Measurements from ENCODE around the gene NUCB1. TPM values are rescaled to one million over a fixed set of nuclear protein-coding genes. Genes with fewer than 3 reads are reported as not detected.
"Not testable (repeated sequence)": the region's sequence is repeated elsewhere in the genome, so short reads cannot be mapped to it uniquely, and the experiment has no call there.

Gene NUCB1
- total RNA-seq, 4 donors from 2014 or later, result 83.9 to 162 (median 148) TPM

- ATAC-seq, result peak; percentile 1 to 12
- in situ Hi-C loops (cut with MboI; ENCODE audit: low sequenced_read_pairs in 4 of 4), result loop anchor here in 2 of 4 donors (10.0 to 25.0 kb wide), 2 partner anchors 89 to 91 kb away; partner anchors contain the start of genes FTL (in 2 of the 2) and BAX (in 1 of the 2)
- TF ChIP-seq POLR2A (IDR thresholded peaks at IDR 0.05) (no peak), CTCF (IDR thresholded peaks at IDR 0.05 in 4 of 5, conservative IDR thresholded peaks at IDR 0.05 in 1 of 5) (no peak)
- intact Hi-C loops (cut with DNase I; ENCODE audit: low total_unique reads), result loop anchor here (2.0 to 5.0 kb wide), 4 partner anchors 27 to 239 kb away; partner anchors contain the start of genes BCAT2, MAMSTR and NUCB1
- H3K36me3 ChIP-seq, result peaks cover 0 to 53% of the 10 kb centered on the region in 2 donors
- no peak for DNase-seq
- peak overlapping the region; percentile 85 to 100 (median 93) for H3K4me3 ChIP-seq
- no peaks in the 10 kb centered on the region for H3K9me3 ChIP-seq
- H3K27ac ChIP-seq, result peak overlapping the region; percentile 94 to 100 (median 99)
- H3K4me1 ChIP-seq, result peaks cover 28 to 33% of the 10 kb centered on the region in 2 donors
- no peaks in the 10 kb centered on the region for H3K27me3 ChIP-seq
Measured at GRCh38 chr19:48873476-48874302, 26.4 kb upstream of the NUCB1 start.

- Histone ChIP-seq H3K27me3 (no peaks in the 10 kb centered on the region), H3K36me3 (peaks cover 0 to 53% of the 10 kb centered on the region in 2 donors), H3K4me3 (peak overlapping the region; percentile 85 to 100 (median 93)), H3K4me1 (peaks cover 25 to 31% of the 10 kb centered on the region in 2 donors), H3K27ac (peak overlapping the region; percentile 94 to 100 (median 99)), H3K9me3 (no peaks in the 10 kb centered on the region)
- ATAC-seq (no peak), DNase-seq (peak in 1 of 2 donors; percentile 52)
- intact Hi-C loops (cut with DNase I; ENCODE audit: low total_unique reads) (loop anchor here (1.0 to 5.0 kb wide), 3 partner anchors 78 to 157 kb away; partner anchors contain the start of genes BAX and MAMSTR), in situ Hi-C loops (cut with MboI; ENCODE audit: low sequenced_read_pairs in 4 of 4) (loop anchor here in 2 of 4 donors (10.0 to 25.0 kb wide), 2 partner anchors 88 to 90 kb away; partner anchors contain the start of genes FTL (in 2 of the 2) and BAX (in 1 of the 2))
- TF ChIP-seq POLR2A (IDR thresholded peaks at IDR 0.05) (no peak), CTCF (IDR thresholded peaks at IDR 0.05 in 4 of 5, conservative IDR thresholded peaks at IDR 0.05 in 1 of 5) (no peak)
Measured at GRCh38 chr19:48874303-48875135, 25.6 kb upstream of the NUCB1 start.

- not testable (repeated sequence) for ATAC-seq, H3K9me3 ChIP-seq, H3K27me3 ChIP-seq
- Histone ChIP-seq H3K27ac (peak overlapping the region; percentile 94 to 100 (median 99)), H3K36me3 (peaks cover 0 to 53% of the 10 kb centered on the region in 2 donors), H3K4me3 (peak overlapping the region; percentile 85 to 100 (median 93)), H3K4me1 (peaks cover 25 to 31% of the 10 kb centered on the region in 2 donors)
- in situ Hi-C loops (cut with MboI; ENCODE audit: low sequenced_read_pairs in 4 of 4) (loop anchor here in 1 of 4 donors (10.0 kb wide), 1 partner anchor 88 kb away; the partner anchor contains the start of gene FTL), intact Hi-C loops (cut with DNase I; ENCODE audit: low total_unique reads) (loop anchor here (5.0 kb wide), 1 partner anchor 76 kb away; the partner anchor contains the start of gene BAX)
- peak in 1 of 2 donors; percentile 59 for DNase-seq
- TF ChIP-seq POLR2A (IDR thresholded peaks at IDR 0.05), result peak; percentile 34 to 50
Measured at GRCh38 chr19:48876043-48876981, 23.8 kb upstream of the NUCB1 start.

GRCh38 chr19:48877855-48878195 lies 22.3 kb upstream of the NUCB1 start:
- intact Hi-C loops (cut with DNase I; ENCODE audit: low total_unique reads) (loop anchor here (5.0 kb wide), 1 partner anchor 74 kb away; the partner anchor contains the start of gene BAX), in situ Hi-C loops (cut with MboI; ENCODE audit: low sequenced_read_pairs in 4 of 4) (loop anchor here in 1 of 4 donors (10.0 kb wide), 1 partner anchor 87 kb away; the partner anchor contains the start of gene FTL)
- H3K36me3 ChIP-seq, result peaks cover 0 to 53% of the 10 kb centered on the region in 2 donors
- no peak for TF ChIP-seq CTCF (IDR thresholded peaks at IDR 0.05 in 4 of 5, conservative IDR thresholded peaks at IDR 0.05 in 1 of 5)
- TF ChIP-seq POLR2A (IDR thresholded peaks at IDR 0.05), result no peak
- H3K9me3 ChIP-seq, result no peaks in the 10 kb centered on the region
- peak overlapping the region; percentile 94 to 100 (median 99) for H3K27ac ChIP-seq
- H3K27me3 ChIP-seq, result no peaks in the 10 kb centered on the region
- H3K4me3 ChIP-seq, result no peak overlapping the region
- no peak for DNase-seq
- H3K4me1 ChIP-seq, result peaks cover 25 to 31% of the 10 kb centered on the region in 2 donors
- no peak for ATAC-seq
